ENCODE data around the gene DOCK2.
"Not testable (repeated sequence)": the region's sequence is repeated elsewhere in the genome, so short reads cannot be mapped to it uniquely, and the experiment has no call there.

The DOCK2 gene

GRCh38 chr5:169719360-169720314, 82.6 kb downstream of the DOCK2 start:
- no peak for DNase-seq (ENCODE audit: low read depth in 2 of 2)

DNA sequence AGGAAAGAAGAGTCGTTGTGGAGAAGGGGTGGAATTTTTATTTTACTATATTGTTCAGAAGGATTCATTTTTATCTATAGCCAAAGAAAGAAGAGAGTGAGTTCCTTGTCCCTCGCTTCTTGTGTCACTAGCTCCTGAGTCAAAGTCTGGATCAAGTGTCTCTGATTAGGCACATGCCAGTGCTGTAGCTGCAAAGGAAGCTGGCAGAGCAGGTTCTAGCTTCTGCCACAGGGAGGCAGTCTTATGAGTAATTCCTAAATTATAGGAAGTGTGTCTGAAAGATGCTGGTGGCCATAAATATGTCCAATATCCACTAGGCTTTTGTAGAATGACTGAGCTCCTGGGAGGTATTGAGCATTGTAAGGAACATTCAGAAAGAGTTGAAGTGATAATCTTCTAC, 84.7 kb downstream of the DOCK2 start:
- DNase-seq (ENCODE audit: low read depth in 2 of 2) = no peak

DNA sequence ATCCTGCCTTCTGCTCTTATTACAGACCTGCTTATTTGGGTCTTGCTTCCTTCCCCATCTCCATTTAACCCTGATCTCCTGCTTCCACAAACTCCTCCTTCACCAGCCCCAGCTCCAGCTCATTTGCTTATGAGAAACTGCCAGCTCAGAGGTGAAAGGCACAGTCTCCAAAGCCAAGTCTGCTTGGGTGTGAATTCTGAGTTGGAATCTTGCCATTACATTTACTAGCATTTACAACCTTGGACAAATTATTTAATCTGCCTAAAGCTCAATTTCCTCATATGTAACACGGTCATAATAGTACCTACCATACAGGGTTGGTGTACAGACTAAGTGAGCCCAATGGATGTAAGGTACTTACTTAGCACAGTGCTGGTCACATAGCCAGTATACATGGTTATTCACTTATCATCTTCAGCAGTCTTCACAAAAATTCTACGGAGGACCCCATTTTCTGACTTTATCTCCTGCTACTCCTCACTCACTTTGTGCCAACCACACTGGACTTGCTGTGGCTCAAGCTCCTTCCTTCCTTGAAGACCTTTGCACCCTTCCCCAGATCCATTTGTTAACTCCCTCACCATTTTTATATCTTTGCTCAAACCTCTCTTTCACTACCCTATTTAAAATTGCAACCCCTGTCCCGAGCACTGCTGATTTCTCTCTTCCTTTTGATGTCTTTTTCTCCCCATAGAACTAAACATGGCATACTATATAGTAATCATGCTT, 86.2 kb downstream of the DOCK2 start:
- no peak for DNase-seq (ENCODE audit: low read depth in 2 of 2)

- DNase-seq (ENCODE audit: low read depth in 2 of 2) = no peak
Measured at GRCh38 chr5:169724303-169725087, 87.4 kb downstream of the DOCK2 start.

DNA sequence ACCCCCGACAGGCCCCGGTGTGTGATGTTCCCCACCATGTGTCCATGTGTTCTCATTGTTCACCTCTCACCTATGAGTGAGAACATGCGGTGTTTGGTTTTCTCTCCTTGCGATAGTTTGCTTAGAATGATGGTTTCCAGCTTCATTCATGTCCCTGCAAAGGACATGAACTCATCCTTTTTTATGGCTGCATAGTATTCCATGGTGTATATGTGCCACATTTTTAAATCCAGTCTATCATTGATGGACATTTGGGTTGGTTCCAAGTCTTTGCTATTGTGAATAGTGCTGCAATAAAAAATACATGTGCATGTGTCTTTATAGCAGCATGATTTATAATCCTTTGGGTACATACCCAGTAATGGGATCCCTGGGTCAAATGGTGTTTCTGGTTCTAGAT, 88.6 kb downstream of the DOCK2 start:
- DNase-seq (ENCODE audit: low read depth in 2 of 2) = not testable (repeated sequence)

GRCh38 chr5:169728418-169728817, 91.3 kb downstream of the DOCK2 start:
- DNase-seq (ENCODE audit: low read depth in 2 of 2) = no peak

- DNase-seq (ENCODE audit: low read depth in 2 of 2) = no peak
Measured at GRCh38 chr5:169731221-169731620, 94.1 kb downstream of the DOCK2 start.

DNA sequence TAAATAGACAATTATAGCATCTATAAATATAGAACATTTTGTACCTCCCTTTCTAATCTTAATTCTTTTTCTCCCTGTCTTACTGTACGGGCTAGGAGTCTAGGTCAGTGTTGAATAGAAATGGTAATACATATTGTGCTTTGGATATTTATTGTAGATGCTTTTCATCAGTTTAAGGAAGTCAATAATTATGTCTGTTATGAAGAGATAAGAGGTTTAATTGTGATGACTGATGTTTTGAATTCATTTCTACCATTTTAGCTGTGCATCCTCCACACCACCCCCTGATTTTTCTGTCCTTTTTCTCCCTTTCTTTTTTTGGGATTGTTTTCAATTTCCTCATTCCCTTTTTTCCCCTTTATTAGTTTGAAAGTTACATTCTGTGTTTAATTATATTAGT, 95.8 kb downstream of the DOCK2 start:
- DNase-seq (ENCODE audit: low read depth in 2 of 2) = no peak

- DNase-seq (ENCODE audit: low read depth in 2 of 2) = no peak
Measured at GRCh38 chr5:169735913-169736312, 98.8 kb downstream of the DOCK2 start.

DNA sequence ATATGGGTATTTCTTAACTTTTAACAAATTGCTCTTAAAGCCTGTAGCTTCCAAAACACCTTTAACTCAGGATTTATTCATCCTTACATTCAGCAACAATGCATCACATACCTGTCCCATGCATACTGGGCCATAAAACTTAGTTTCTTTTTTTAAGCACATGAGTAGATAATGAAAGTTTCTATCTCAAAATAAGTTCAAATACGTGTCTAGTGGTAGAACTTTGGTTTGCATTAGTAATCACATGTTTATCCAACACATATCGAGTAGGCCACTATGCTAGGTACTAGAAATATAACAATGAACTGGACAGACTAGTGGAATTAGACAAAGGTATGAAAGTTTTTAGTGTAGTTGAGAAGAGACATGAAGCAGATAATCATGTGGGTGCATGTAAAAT, 99.6 kb downstream of the DOCK2 start:
- no peak for DNase-seq (ENCODE audit: low read depth in 2 of 2)

DNA sequence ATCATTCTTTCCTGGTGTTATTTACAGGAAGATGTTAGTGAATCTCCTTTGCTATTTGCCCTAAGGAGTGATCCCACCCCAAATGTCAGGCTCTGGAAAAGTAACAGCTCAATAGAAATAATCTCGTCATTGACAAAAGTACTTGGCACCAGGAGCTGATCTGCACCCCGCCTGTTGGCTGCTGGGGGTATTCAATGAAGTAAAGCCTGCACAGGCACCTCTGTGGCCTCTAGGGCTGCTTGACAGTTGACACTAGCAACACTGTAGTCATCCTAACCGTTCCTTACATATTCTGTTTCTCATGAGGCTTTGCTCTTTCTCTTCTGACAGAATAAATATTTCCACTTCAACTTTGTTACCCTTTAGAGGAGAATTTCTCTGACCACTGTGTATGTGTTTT, 103.4 kb downstream of the DOCK2 start:
- DNase-seq (ENCODE audit: low read depth in 2 of 2) = no peak

GRCh38 chr5:169742771-169743296, 105.8 kb downstream of the DOCK2 start:
- no peak for DNase-seq (ENCODE audit: low read depth in 2 of 2)

DNA sequence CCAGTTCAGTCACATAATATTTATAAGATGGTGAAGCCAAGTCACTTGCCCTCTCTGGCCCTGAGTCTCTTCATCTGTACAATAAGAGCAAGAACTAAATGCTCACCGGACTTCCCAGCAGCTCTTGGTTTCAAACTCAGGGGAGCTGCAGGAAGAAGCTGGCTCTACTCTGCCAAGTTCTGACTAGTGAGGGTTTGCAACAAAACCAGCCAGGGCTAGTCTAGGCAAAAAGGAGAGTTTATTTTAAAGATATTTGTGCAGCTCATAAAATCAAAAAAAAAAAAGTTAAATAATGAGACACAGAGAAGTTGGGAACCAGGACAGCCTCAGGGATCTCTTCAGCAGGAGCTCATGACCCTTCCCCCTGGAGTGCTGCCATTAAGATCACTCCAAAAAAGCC, 107.3 kb downstream of the DOCK2 start:
- DNase-seq (ENCODE audit: low read depth in 2 of 2) = no peak

DNA sequence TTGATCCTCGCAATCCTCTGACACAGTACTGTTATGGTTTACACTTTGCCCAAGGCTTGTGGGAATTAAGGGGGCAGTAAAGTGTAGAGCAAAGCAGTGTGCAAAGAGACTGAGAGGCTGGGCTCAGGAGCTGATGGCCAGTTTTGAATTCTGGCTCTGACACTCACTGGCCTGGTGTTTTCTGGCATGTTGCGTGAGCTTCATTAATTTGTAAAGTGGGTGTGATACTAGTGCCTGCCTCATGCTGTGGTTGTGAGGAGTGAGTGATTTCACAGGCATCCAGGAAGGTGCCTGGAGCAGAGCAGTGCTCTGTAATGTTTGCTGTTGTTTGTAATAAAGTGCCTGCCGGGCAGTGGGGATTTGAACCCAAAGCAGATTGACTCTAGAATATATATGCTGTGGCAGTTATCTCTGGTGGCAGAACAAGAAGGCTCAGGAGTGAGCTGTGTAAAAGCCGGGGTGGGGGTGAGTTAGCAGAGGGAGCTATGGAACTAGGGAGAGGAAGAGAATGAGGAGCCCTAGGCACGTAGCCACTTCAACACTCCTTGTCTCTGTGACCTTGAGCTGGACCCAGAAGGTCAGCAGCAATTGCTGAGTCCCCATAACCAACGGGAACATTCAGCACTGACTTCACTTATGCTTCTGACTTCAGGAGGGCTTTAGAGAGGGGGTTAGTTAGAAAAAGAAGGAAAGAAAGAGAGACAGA, 108.5 kb downstream of the DOCK2 start:
- DNase-seq (ENCODE audit: low read depth in 2 of 2) = no peak

GRCh38 chr5:169746147-169746694, 109.1 kb downstream of the DOCK2 start:
- DNase-seq (ENCODE audit: low read depth in 2 of 2) = no peak

DNA sequence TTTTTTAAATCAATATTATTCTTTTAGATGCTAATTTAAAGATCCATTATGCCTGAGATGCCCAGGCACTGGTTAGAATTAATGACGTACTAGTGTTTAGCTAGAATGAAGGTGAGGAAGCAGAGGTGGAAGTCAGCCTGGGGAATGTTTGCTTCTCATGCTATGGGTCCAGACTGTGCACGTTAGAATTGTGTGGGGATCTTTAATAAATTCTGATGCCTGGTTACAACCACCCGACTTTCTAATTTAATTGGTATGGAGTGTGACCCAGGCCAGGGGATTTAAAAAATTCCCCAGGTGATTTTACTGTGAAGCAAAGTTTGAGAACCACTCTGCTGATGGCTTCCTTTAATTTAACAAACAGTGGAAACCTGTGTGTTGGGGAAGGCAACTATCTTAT, 111.1 kb downstream of the DOCK2 start:
- DNase-seq (ENCODE audit: low read depth in 2 of 2) = no peak

- DNase-seq (ENCODE audit: low read depth in 2 of 2) = no peak
Measured at GRCh38 chr5:169749295-169749694, 112.2 kb downstream of the DOCK2 start.

- no peak for DNase-seq (ENCODE audit: low read depth in 2 of 2)
Measured at GRCh38 chr5:169751490-169751889, 114.4 kb downstream of the DOCK2 start.

DNA sequence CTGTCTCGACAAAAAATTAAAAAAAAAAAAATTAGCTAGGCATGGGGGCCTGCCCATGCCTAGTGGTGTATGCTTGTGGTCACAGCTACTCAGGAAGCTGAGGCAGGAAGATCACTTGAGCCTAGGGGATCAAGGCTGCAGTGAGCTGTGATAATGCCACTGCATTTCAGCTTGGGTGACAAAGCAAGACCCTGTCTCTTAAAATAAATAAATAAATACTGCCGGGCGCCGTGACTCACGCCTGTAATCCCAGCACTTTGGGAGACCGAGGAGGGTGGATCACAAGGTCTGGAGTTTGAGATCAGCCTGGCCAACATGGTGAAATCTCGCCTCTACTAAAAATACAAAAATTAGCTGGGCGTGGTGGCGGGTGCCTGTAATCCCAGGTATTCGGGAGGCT, 115.5 kb downstream of the DOCK2 start:
- not testable (repeated sequence) for DNase-seq (ENCODE audit: low read depth in 2 of 2)

DNA sequence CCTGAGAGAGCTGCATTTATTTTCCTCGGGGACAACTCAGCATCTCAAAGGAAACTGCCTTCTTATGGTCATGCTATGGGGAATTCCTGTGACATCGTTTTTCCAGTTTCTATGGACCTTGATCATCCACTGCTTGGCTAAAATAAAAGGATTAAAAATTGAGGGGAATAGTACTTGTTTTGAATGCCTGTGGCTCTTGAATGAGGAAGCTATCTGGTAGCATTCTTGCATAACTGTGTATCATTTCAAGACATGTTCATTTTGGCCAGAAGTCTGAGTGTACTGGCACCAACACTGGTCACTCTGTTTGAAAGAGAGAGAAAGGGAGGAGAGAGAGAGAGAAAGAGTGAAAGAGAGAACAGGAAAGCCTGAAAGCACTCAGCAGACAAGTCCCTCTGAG, 116.7 kb downstream of the DOCK2 start:
- no peak for DNase-seq (ENCODE audit: low read depth in 2 of 2)

DNA sequence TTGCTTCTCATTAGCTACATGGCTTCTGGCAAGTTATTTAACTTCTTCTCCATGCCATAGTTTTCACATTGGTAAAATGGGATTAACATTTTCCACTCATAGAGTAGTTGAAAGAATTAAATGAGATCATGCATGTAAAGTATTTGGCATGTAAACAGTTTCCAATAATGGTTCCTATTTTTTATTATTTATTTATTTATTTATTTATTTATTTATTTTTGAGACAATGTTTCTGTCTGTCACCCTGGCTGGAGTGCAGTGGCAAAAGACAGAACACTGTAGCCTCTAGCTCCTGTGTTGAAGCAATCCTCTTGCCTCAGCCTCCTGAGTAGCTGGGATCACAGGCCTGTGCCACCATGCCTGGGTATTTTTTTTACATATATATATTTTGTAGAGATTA, 117.7 kb downstream of the DOCK2 start:
- no peak for DNase-seq (ENCODE audit: low read depth in 2 of 2)

All from stimulated activated CD8-positive, alpha-beta memory T cell treated with anti-CD3 and anti-CD28 coated beads, Interleukin-2, amount 100 ng/mL, for 1 hour (primary cell).